ENCODE results near the gene TBC1D16. TPM values are rescaled to one million over a fixed set of nuclear protein-coding genes. Genes with fewer than 3 reads are reported as not detected.

TBC1D16 gene
- total and polyA plus RNA-seq, 5 donors from 2014 or later, result 0.06 to 0.72 (median 0.13) TPM

DNA sequence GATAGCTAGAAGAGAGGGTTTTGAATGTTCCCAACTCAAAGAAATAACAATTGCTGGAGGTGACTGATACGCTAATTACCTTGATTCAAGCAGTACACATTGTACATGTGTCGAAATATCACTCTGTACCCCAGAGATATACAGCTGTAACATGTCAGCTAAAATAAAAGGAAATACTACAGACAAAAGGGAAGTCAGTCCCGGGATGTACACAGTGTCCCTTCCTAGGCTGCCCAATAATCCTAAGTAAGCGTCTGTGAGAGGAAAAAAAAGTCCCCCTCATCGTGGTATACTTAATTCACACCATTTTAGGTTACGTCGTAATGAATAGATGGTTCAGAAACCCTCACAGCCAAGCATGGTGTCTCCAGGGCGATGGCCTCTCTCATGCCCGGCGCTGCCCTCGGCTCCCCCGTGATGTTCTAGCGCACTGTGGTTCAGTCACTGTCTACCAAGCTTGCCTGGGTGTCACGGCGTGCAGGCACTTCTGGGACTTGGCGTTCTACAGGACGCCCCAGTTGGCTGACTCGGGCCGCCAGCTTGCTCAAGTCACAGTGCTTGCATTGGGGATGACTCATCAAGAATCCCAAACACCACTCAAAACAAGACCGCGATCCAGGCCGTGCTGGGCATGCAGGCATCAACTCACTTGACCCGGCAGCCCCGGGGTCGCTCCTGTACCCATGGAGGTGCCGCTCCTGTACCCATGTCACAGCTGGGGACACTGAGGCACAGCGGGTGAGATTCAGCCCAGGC is 28.3 kb upstream of the TBC1D16 start:
- no peaks in the 10 kb centered on the region for H3K4me1 Mint-ChIP-seq
- H3K9me3 Mint-ChIP-seq, result no peaks in the 10 kb centered on the region
- Histone ChIP-seq H3K9me3 (ENCODE audit: control insufficient read depth in 2 of 2, low read length in 2 of 2) (no peaks in the 10 kb centered on the region), H3K4me3 (ENCODE audit: low read depth, low read length) (no peak overlapping the region), H3K4me1 (ENCODE audit: control insufficient read depth, insufficient read depth, low read length, poor library complexity, severe bottlenecking) (no peaks in the 10 kb centered on the region), H3K27ac (ENCODE audit: insufficient read depth, low read length, poor library complexity, severe bottlenecking) (no peak overlapping the region), H3K36me3 (ENCODE audit: control insufficient read depth, insufficient read depth, low read length) (no peaks in the 10 kb centered on the region), H3K27me3 (ENCODE audit: control insufficient read depth, insufficient read depth, low read length) (no peaks in the 10 kb centered on the region)
- H3K27ac Mint-ChIP-seq, result no peak overlapping the region
- no peaks in the 10 kb centered on the region for H3K27me3 Mint-ChIP-seq
- no peak for DNase-seq
- H3K36me3 Mint-ChIP-seq, result no peaks in the 10 kb centered on the region
- no peak overlapping the region for H3K4me3 Mint-ChIP-seq
- no peak for ATAC-seq (ENCODE audit: low read depth in 2 of 2)

DNA sequence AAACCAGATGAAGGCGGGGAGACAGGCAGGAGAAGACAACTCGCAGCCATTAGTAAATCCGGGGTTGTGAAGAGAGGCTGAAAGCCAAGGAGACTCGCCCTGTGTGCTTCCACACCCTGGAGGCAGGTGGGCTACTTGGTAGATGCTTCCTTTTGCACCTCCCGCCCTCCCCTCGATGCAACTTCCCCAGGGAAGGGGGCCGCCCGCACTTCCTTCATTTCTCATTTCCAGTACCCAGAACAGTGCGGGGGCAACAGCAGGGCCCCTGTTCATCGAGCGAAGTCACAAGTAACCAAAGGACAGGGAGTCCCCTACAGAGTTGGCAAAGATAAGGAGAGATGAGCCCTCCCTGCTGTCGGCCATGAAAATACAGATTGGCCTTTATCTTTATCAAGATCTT is 25.7 kb upstream of the TBC1D16 start:
- no peaks in the 10 kb centered on the region for H3K27me3 Mint-ChIP-seq
- Histone ChIP-seq H3K27ac (ENCODE audit: insufficient read depth, low read length, poor library complexity, severe bottlenecking) (no peak overlapping the region), H3K4me1 (ENCODE audit: control insufficient read depth, insufficient read depth, low read length, poor library complexity, severe bottlenecking) (no peaks in the 10 kb centered on the region), H3K4me3 (ENCODE audit: low read depth, low read length) (no peak overlapping the region), H3K27me3 (ENCODE audit: control insufficient read depth, insufficient read depth, low read length) (no peaks in the 10 kb centered on the region), H3K36me3 (ENCODE audit: control insufficient read depth, insufficient read depth, low read length) (no peaks in the 10 kb centered on the region), H3K9me3 (ENCODE audit: control insufficient read depth in 2 of 2, low read length in 2 of 2) (no peaks in the 10 kb centered on the region)
- no peaks in the 10 kb centered on the region for H3K4me1 Mint-ChIP-seq
- DNase-seq, result no peak
- no peak for ATAC-seq (ENCODE audit: low read depth in 2 of 2)
- H3K36me3 Mint-ChIP-seq, result no peaks in the 10 kb centered on the region
- H3K27ac Mint-ChIP-seq, result peak overlapping the region in 1 of 3 donors; percentile 72
- H3K4me3 Mint-ChIP-seq, result no peak overlapping the region
- H3K9me3 Mint-ChIP-seq, result no peaks in the 10 kb centered on the region

DNA sequence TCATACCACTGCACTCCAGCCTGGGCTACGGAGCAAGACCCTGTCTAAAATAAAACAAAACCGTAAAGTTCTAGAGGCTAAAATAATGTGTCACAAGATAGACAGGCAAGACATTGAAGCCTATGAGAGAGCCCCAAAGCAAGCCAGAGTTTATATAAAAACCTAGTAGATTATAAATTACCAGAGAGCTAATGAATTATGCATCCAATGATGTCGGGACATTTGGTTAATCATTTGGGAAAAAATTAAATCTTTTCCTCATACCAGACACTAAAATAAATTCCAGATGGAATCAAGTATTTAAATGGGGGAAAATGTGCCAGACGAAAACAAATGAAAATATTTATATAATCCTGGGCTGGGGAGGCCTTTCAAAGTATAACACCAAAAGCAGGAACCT is 25.0 kb upstream of the TBC1D16 start:
- no peak for ATAC-seq (ENCODE audit: low read depth in 2 of 2)
- Histone ChIP-seq H3K9me3 (ENCODE audit: control insufficient read depth in 2 of 2, low read length in 2 of 2) (no peaks in the 10 kb centered on the region), H3K4me1 (ENCODE audit: control insufficient read depth, insufficient read depth, low read length, poor library complexity, severe bottlenecking) (no peaks in the 10 kb centered on the region), H3K27ac (ENCODE audit: insufficient read depth, low read length, poor library complexity, severe bottlenecking) (no peak overlapping the region), H3K36me3 (ENCODE audit: control insufficient read depth, insufficient read depth, low read length) (no peaks in the 10 kb centered on the region), H3K4me3 (ENCODE audit: low read depth, low read length) (no peak overlapping the region), H3K27me3 (ENCODE audit: control insufficient read depth, insufficient read depth, low read length) (no peaks in the 10 kb centered on the region)
- no peak overlapping the region for H3K4me3 Mint-ChIP-seq
- H3K27ac Mint-ChIP-seq, result no peak overlapping the region
- no peak for DNase-seq
- H3K27me3 Mint-ChIP-seq, result no peaks in the 10 kb centered on the region
- no peaks in the 10 kb centered on the region for H3K4me1 Mint-ChIP-seq
- no peaks in the 10 kb centered on the region for H3K9me3 Mint-ChIP-seq
- H3K36me3 Mint-ChIP-seq, result no peaks in the 10 kb centered on the region

DNA sequence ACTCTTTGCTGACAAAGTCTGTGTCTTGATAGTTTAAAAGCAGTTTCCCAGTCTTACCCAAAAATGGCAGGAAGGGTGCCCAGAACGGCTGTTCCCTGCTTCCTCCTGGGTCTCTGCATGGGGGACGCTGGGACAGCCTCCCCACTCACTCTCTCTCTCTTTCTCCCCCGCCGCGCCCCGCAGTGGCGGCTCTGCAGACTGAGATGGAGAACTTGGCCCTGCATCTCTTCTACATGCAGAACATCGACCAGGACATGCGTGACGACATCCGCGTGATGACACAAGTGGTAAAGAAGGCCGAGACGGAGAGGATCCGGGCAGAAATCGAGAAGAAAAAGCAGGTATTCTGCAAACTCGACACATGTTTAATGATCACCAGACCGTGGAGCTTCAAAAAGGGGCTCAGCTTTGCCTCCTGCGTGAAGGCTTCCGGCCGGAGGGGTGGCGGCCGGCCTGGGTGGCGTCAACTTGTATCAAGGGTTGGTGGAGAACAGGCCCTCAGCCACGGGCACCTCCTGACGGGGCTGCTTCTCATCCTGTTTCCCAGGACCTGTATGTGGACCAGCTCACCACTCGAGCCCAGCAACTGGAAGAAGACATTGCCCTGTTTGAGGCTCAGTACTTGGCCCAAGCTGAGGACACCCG is 22.8 kb upstream of the TBC1D16 start:
- H3K27ac ChIP-seq (ENCODE audit: insufficient read depth, low read length, poor library complexity, severe bottlenecking), result no peak overlapping the region
- no peaks in the 10 kb centered on the region for H3K9me3 ChIP-seq (ENCODE audit: control insufficient read depth in 2 of 2, low read length in 2 of 2)
- no peak overlapping the region for H3K4me3 ChIP-seq (ENCODE audit: low read depth, low read length)
- no peaks in the 10 kb centered on the region for H3K36me3 Mint-ChIP-seq
- no peaks in the 10 kb centered on the region for H3K27me3 Mint-ChIP-seq
- no peaks in the 10 kb centered on the region for H3K27me3 ChIP-seq (ENCODE audit: control insufficient read depth, insufficient read depth, low read length)
- ATAC-seq (ENCODE audit: low read depth in 2 of 2), result no peak
- no peaks in the 10 kb centered on the region for H3K4me1 Mint-ChIP-seq
- H3K9me3 Mint-ChIP-seq, result no peaks in the 10 kb centered on the region
- no peaks in the 10 kb centered on the region for H3K4me1 ChIP-seq (ENCODE audit: control insufficient read depth, insufficient read depth, low read length, poor library complexity, severe bottlenecking)
- no peak overlapping the region for H3K27ac Mint-ChIP-seq
- H3K36me3 ChIP-seq (ENCODE audit: control insufficient read depth, insufficient read depth, low read length), result no peaks in the 10 kb centered on the region
- no peak for DNase-seq
- no peak overlapping the region for H3K4me3 Mint-ChIP-seq

- H3K27ac Mint-ChIP-seq, result no peak overlapping the region
- Histone ChIP-seq H3K27me3 (ENCODE audit: control insufficient read depth, insufficient read depth, low read length) (no peaks in the 10 kb centered on the region), H3K4me1 (ENCODE audit: control insufficient read depth, insufficient read depth, low read length, poor library complexity, severe bottlenecking) (no peaks in the 10 kb centered on the region), H3K27ac (ENCODE audit: insufficient read depth, low read length, poor library complexity, severe bottlenecking) (no peak overlapping the region), H3K4me3 (ENCODE audit: low read depth, low read length) (no peak overlapping the region), H3K36me3 (ENCODE audit: control insufficient read depth, insufficient read depth, low read length) (no peaks in the 10 kb centered on the region), H3K9me3 (ENCODE audit: control insufficient read depth in 2 of 2, low read length in 2 of 2) (no peaks in the 10 kb centered on the region)
- no peaks in the 10 kb centered on the region for H3K4me1 Mint-ChIP-seq
- H3K4me3 Mint-ChIP-seq, result no peak overlapping the region
- no peaks in the 10 kb centered on the region for H3K27me3 Mint-ChIP-seq
- DNase-seq, result no peak
- H3K36me3 Mint-ChIP-seq, result no peaks in the 10 kb centered on the region
- no peak for ATAC-seq (ENCODE audit: low read depth in 2 of 2)
- H3K9me3 Mint-ChIP-seq, result no peaks in the 10 kb centered on the region
These were observed 19.9 kb upstream of the TBC1D16 start for GRCh38 chr17:80055597-80055996.

DNA sequence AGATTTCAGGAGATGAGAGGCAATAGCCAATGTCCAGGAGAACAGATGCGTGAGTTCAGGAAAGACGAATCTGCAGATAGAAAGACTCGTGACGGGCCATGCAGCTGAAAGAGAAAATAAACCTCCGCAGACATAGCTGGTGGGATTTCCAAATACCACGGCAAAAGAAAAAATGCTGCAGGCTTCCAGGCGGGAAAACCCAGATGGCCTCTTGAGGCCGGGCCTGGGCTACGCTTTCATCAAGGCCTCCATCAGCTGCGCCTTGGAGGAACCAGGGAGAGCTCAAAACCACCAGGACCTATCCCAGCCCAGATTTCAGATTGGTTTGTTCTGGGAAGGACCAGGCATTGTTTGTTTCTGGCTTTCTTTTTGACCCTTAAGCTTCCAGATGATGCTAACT is 17.4 kb upstream of the TBC1D16 start:
- no peak for ATAC-seq (ENCODE audit: low read depth in 2 of 2)
- H3K27me3 Mint-ChIP-seq, result no peaks in the 10 kb centered on the region
- no peaks in the 10 kb centered on the region for H3K36me3 Mint-ChIP-seq
- H3K27ac Mint-ChIP-seq, result no peak overlapping the region
- no peaks in the 10 kb centered on the region for H3K9me3 Mint-ChIP-seq
- H3K27me3 ChIP-seq (ENCODE audit: control insufficient read depth, insufficient read depth, low read length), result no peaks in the 10 kb centered on the region
- no peaks in the 10 kb centered on the region for H3K9me3 ChIP-seq (ENCODE audit: control insufficient read depth in 2 of 2, low read length in 2 of 2)
- H3K4me3 ChIP-seq (ENCODE audit: low read depth, low read length), result no peak overlapping the region
- H3K4me3 Mint-ChIP-seq, result no peak overlapping the region
- H3K4me1 ChIP-seq (ENCODE audit: control insufficient read depth, insufficient read depth, low read length, poor library complexity, severe bottlenecking), result no peaks in the 10 kb centered on the region
- H3K27ac ChIP-seq (ENCODE audit: insufficient read depth, low read length, poor library complexity, severe bottlenecking), result no peak overlapping the region
- H3K36me3 ChIP-seq (ENCODE audit: control insufficient read depth, insufficient read depth, low read length), result no peaks in the 10 kb centered on the region
- peaks cover 0 to 2% (median 0%) of the 10 kb centered on the region in 4 donors for H3K4me1 Mint-ChIP-seq
- no peak for DNase-seq

DNA sequence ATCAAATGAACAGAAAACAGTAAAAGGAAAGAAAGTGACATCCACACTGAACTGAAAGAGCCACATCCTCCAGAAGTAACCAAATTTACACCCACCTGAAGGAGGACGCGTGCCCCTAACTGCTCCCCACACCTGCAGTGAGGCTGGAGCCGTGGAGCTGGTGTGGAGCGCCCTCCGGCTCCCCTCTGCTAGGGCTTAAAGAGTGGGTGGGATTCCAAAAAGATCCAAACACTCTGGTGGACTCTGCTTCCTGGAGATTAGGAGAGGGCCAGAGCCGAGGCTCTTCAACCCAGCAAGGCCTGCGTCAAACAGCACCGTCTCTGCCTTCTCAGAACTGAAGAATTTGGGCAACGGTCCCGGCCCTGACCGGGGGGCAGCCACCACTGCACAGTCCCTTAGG is 16.0 kb upstream of the TBC1D16 start:
- no peaks in the 10 kb centered on the region for H3K9me3 ChIP-seq (ENCODE audit: control insufficient read depth in 2 of 2, low read length in 2 of 2)
- H3K36me3 ChIP-seq (ENCODE audit: control insufficient read depth, insufficient read depth, low read length), result no peaks in the 10 kb centered on the region
- H3K27ac ChIP-seq (ENCODE audit: insufficient read depth, low read length, poor library complexity, severe bottlenecking), result no peak overlapping the region
- ATAC-seq (ENCODE audit: low read depth in 2 of 2) (no peak), DNase-seq (no peak)
- H3K4me3 Mint-ChIP-seq, result peak overlapping the region in 1 of 4 donors; percentile 7
- H3K4me1 Mint-ChIP-seq, result peaks cover 0 to 2% (median 0%) of the 10 kb centered on the region in 4 donors
- H3K27ac Mint-ChIP-seq, result no peak overlapping the region
- no peaks in the 10 kb centered on the region for H3K9me3 Mint-ChIP-seq
- no peaks in the 10 kb centered on the region for H3K27me3 ChIP-seq (ENCODE audit: control insufficient read depth, insufficient read depth, low read length)
- H3K4me3 ChIP-seq (ENCODE audit: low read depth, low read length), result no peak overlapping the region
- no peaks in the 10 kb centered on the region for H3K36me3 Mint-ChIP-seq
- H3K4me1 ChIP-seq (ENCODE audit: control insufficient read depth, insufficient read depth, low read length, poor library complexity, severe bottlenecking), result no peaks in the 10 kb centered on the region
- no peaks in the 10 kb centered on the region for H3K27me3 Mint-ChIP-seq

DNA sequence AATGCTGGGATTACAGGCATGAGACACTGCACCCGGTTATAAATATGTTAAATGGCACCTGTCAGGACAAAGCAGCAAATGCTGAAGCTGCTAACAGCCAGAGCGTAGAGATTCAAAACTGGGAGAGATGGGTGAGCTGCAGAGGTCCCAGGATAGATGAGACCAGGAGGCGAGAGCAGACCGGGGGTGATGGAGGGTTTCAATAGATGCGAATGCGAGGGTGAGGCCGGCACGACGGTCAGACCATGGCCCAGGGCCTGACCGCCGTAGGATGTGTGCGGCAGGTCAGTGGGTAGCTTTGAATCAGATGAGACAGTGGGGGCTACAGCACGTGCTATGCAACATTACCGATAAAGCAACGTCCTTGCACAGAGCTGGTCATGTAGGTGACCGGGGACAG is 15.0 kb upstream of the TBC1D16 start:
- Histone ChIP-seq H3K27me3 (ENCODE audit: control insufficient read depth, insufficient read depth, low read length) (no peaks in the 10 kb centered on the region), H3K4me1 (ENCODE audit: control insufficient read depth, insufficient read depth, low read length, poor library complexity, severe bottlenecking) (no peaks in the 10 kb centered on the region), H3K4me3 (ENCODE audit: low read depth, low read length) (no peak overlapping the region), H3K27ac (ENCODE audit: insufficient read depth, low read length, poor library complexity, severe bottlenecking) (no peak overlapping the region), H3K9me3 (ENCODE audit: control insufficient read depth in 2 of 2, low read length in 2 of 2) (no peaks in the 10 kb centered on the region), H3K36me3 (ENCODE audit: control insufficient read depth, insufficient read depth, low read length) (no peaks in the 10 kb centered on the region)
- no peak for ATAC-seq (ENCODE audit: low read depth in 2 of 2)
- DNase-seq, result no peak
- H3K9me3 Mint-ChIP-seq, result no peaks in the 10 kb centered on the region
- peaks cover 0 to 2% (median 0%) of the 10 kb centered on the region in 4 donors for H3K4me1 Mint-ChIP-seq
- no peaks in the 10 kb centered on the region for H3K36me3 Mint-ChIP-seq
- no peak overlapping the region for H3K4me3 Mint-ChIP-seq
- no peak overlapping the region for H3K27ac Mint-ChIP-seq
- H3K27me3 Mint-ChIP-seq, result no peaks in the 10 kb centered on the region

Data from CD4-positive, CD25-positive, alpha-beta regulatory T cell (primary cell).